22Rv1 (cell line): ENCODE data around the gene CLEC12A.

Experiments
- ZFX ChIP-seq: fragments of 450-650 bp; IDR thresholded peaks from 2 replicates; pipeline ENCODE4 v1.6.1; 2017; ENCODE audit warnings: antibody characterized with exemption, borderline replicate concordance
- TF ChIP-seq, protein P1 (sequence below): fragments of 450-650 bp; IDR thresholded peaks from 2 replicates; pipeline ENCODE4 v1.5.1; 2017; ENCODE audit warnings: mild to moderate bottlenecking

- TF ChIP-seq, protein P1, sequence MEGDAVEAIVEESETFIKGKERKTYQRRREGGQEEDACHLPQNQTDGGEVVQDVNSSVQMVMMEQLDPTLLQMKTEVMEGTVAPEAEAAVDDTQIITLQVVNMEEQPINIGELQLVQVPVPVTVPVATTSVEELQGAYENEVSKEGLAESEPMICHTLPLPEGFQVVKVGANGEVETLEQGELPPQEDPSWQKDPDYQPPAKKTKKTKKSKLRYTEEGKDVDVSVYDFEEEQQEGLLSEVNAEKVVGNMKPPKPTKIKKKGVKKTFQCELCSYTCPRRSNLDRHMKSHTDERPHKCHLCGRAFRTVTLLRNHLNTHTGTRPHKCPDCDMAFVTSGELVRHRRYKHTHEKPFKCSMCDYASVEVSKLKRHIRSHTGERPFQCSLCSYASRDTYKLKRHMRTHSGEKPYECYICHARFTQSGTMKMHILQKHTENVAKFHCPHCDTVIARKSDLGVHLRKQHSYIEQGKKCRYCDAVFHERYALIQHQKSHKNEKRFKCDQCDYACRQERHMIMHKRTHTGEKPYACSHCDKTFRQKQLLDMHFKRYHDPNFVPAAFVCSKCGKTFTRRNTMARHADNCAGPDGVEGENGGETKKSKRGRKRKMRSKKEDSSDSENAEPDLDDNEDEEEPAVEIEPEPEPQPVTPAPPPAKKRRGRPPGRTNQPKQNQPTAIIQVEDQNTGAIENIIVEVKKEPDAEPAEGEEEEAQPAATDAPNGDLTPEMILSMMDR: peak; percentile 83
- TF ChIP-seq ZFX: no peak
Observed at GRCh38 chr12:9925705-9926393, 45.4 kb upstream of the CLEC12A start.
